Superior temporal gyrus (tissue), 1 donor: ENCODE results near the gene RAB37.

ENCODE experiments used
- DNase-seq: peaks from one replicate; pipeline ENCODE4 v3.0.0-alpha.2; 2016; ENCODE audit errors: extremely low spot score

The RAB37 gene, protein sequence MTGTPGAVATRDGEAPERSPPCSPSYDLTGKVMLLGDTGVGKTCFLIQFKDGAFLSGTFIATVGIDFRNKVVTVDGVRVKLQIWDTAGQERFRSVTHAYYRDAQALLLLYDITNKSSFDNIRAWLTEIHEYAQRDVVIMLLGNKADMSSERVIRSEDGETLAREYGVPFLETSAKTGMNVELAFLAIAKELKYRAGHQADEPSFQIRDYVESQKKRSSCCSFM

DNA sequence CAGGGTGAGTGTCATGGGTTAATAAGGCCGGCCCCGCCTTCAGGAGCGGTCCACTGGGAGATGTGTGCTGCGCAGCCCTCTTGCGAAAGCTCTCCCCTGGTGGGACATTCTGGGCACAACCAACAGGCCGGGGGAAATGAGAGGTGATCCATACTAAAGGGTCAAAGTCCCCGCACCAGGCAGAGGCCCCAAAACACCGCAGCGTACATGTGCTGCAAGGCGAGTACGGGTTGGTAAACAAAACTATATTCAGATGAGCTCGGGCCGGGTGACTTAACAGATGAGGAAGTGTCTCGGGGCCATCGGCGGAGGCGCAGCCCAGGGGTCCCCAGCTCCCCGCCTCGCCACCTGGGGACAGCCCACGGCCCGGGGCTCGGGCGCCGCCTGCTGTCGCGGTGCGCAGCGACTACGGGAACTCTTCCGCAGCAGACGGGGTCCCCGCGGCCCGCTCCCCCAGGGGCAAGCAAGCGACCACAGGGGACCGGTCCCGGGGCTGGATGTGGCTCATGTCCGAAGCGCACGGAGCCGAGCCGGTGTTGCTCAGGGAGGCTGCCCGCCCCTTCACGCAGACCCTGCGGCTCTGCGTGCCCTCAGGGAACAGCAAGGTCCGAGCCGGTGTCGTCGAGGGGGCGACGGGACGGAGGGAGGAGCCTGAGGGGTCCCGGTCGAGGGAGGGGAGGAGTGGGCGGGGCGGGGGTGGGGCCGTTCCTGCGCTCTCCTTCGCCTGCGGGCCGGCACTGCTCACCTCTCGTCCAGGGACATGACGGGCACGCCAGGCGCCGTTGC is at the start of gene RAB37:
TSS of gene RAB37 (plus strand) at position 744 of the 786 bp plus-strand sequence. CDS start at position 761, 17 bp downstream.
- no peak for DNase-seq

DNA sequence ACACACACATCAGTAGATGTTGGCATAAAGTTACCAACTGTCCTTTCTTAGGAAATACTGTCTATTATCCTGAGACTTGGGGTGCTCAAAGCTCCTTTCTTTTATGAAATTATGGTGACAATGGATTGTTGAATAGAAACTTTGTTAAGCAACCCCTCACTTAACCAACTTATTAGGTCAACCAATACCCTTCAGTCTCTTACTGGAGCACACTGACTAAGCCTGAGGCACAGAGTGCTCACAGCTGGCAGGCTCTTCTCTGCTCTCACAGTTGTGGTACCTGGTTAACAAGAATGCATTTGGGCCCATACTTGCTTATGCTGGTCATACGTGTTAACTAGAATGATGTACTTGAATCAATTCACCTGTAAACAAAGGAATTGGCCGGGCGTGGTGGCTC is 49.2 kb upstream of the RAB37 start:
- no peak for DNase-seq

DNA sequence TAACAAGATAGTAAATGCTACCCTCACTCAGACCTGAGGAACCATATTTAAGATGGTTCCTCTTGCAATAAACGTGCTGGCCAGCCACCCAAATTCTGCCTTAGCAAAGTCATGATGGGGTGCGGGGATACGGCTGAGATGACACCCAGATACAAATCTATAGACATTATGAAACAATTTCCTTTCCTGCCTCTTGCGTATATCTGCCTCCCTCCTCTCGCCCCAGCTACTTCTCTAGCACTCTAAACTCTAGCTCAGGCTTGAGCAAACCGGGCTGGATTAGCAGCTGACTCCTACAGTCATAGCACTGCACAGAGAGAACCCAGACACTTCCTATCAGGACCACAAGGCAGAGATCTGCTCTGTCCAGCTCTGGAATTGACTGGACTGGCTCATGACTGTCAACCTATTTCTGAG is 46.6 kb upstream of the RAB37 start:
- no peak for DNase-seq

DNA sequence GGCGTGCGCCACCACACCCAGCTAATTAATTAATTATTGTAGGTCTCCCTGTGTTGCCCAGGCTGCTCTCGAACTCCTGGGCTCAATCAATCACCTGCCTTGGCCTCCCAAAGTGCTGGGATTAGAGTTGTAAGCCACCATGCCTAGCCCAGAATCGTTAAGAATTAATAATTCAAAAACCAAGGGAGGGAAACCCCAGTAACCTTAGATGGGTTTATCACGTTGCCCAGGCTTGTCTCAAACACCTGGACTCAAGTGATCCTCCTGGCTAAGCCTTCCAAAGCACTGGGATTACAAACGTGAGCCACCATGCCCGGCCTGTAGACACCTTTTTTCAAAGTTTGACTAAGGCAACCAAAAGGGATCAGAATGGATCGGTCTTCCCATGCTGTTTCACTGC is 45.9 kb upstream of the RAB37 start:
- DNase-seq, result no peak

DNA sequence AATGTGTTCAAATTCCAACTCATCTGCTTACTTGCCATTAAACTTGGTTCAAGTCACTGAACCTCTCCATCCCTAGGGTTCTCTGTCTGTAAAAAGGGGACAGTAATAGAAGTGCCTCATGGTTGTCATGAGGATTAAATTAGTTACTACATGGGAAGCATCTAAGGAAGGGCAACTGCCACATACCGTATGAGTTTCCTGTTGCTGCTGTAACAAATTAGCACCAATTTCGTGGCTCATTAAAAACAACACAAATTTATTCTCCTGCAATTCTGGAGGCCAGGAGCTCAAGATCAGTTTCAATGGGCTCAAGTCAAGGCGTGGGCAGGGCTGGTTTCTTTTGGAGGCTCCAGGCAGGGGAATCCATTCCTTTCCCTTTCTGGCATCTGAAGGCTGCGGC is 43.0 kb upstream of the RAB37 start:
- no peak for DNase-seq

DNA sequence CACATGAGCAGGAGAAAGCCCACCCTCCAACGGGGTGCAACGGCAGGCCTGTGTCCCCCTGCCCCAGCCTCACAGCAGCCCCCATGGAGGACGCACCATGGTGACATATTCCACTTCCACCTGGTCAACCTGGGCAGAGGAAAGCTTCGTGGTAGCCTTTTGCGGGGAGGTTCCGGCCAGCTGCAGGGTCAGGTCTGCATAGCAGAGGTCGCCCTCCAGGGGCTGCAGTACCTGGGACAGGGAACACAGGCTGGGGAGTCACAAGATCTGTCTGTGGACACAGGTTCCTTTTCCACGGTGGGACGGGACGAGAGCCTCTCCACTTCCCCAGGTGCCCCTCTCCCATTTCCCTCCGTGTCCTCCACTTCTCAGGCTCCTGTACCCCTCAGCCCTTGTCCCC is 41.4 kb upstream of the RAB37 start:
- DNase-seq, result no peak

DNA sequence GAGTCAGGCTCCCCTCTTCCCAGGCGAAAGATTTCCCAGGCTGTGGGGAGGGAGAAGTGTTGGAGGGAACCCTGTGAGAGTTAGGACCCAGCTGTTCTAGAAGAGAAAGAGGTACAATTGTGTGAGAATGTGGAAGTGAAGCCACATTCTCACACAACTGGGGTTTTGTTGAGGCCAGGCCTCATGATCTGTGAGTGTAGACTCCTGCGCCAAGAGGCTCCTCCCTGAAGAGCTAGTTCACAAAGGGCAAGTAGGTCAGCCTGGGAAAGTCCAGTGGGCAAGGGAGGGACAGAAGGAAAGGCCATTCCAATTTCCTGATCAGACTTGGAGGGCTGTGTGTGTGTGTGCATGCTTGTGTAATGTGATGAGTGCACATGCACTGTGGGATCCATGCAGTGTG is 39.5 kb upstream of the RAB37 start:
- no peak for DNase-seq

DNA sequence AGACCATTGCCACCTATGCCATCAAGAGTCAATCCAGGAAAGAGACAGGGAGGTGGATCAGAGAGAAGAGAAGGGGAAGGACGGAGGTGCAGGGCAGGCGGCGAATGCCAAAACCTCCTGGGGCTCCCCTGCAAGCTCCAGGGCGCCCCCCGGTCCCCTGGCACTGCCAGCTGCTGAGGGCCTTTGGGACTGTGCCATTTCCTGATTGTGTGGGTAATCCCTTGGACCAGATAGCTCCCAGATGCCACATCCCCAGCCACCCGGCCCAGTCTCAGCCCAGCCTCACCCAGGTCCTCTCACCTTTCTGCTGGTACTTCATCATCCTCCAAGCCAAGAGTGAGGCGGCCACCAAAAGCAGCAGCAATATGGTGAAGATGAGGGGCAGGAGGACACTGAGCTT is 39.0 kb upstream of the RAB37 start:
- no peak for DNase-seq

DNA sequence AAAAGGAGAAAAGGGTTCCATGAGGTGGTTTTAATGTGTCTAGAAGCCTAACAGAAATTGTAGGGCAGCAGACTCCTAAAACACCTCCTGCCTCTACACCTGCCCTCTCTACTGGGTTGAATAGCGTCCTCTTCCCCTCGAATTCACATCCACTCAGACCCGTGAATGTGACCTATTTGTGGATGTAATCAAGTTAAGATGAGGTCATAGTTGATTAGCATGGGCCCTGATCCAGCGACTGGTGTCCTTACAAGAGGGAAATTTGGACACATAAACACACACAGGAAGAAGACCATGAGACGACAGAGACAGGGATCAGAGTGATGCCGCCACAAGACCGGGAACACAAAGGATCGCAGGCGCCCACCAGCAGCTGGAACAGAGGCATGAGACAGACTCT is 37.8 kb upstream of the RAB37 start:
- no peak for DNase-seq

DNA sequence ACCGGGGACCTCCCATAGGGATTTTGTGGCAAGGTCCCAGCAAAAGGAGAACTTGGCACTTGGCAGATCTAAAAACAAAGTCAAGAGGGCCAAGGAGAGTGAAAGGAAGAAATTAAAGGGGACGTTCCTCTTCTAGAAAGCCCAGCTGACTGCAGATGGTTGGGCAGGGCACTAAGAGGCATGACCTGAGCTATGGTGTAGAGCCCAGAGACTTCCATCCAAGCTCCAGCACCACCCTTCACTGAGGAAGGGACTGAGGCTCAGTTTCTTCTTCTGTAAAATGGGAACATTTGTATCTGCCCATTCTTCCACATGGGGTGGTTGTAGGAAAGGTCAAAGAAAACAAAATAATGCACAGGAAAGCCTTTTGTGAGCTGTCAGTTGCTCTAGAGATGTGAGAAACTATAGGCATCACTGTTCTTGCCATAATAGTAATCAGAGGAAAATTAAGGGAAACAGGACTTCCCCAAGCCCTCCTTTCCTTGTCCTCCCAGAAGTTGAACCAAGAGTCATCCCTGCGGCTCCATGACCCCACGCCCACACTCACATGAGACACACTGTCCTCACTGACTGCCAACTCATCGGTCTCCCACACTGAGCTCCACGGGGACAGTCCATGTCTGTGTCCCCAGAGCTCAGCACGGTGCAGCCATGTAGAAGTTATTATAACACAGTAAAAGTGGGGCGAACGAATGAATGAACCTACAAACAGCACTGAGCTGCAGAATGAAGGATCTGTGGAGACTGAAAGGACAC is 34.8 kb upstream of the RAB37 start:
- DNase-seq, result no peak

DNA sequence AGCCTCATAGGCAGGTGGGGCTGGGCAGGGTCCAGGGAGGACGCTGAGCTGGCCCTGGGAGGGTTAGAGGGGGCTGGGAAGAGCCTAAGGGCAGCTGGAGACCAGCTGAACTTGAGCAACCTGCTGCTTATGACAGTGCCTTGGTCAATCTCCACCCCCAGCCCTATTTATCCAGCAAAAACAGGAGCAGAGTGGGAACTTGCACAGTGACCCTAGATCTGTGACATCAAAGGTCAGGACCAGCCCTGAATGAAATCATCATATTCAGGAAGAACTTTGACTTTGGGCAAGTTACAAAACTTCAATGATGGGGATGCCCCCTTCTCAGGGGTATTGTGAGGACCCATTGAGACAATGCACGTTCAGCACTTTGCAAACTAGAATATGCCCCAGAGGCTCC is 33.7 kb upstream of the RAB37 start:
- DNase-seq, result no peak

DNA sequence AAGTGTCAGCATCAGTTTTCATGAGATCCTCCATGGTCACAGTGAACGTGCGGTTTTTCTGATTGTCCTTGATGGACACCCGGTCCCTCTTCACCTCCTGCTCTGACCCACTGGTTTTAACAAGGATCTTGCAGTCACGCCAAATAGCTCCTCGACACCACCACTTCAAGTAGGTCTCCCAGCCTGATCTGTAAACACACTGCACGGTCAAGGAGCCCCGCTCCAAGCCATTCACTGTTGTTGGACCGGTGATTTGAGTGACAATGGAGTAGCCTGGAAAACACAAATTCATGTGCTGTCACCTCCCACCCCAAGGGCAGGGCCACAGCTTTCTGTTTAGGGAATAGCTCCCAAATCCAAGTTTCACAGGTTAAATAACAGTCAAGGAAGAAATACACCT is 32.5 kb upstream of the RAB37 start:
- no peak for DNase-seq

DNA sequence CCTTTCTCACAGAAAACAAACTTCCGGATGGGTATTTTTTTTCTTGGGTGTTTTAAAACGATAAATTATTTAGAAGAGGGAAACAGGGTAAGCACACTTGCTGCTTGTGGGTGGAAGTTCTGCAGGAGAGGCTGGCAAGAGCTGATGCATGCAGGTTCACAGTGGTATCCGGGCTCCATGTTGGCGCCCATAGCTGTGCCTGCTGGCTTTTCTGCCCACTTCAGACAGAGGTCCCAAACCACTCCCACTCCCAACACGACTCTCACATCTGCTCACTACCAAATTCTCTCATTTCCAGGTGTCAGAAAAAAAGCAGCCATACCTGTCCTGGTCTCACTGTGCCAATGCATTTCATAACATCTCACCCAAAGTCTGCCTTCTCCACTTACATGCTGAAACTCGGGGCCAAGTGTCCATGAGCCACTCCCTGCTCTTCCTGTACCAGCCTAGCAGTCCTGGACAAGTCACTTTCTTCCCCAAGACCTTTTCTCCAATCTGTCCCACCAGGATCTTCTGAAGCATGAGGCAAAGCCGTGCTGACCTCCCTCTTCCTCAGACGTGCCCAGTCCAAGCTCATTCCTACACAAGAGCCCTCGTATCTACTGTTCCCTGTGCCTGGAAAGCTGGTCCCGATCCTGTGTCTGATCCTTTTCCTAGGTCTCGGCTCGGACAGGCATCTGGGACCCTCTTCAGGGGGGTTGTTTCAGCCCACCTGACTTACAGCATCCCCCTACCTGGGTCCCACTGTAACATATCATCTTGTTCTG is 25.8 kb upstream of the RAB37 start:
- no peak for DNase-seq

DNA sequence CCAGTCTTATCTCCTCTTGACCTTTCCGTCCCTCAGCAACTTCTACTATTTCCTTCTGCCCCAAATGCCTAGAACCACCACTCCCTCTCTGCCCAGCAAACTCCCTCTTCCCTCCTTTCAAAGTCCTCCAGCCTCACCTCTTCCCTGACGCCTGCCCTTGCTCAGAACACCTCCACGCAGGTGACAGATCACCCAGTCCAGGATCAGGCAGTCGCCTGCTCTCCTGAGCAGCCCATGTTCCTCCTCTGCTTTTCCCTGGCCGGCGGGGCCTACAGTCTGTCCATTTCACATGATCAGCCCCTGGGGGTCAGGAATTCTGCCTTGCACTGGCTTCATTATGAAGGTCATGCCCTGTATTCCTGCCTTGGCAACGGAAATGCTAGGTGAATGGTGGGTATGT is 24.8 kb upstream of the RAB37 start:
- no peak for DNase-seq

DNA sequence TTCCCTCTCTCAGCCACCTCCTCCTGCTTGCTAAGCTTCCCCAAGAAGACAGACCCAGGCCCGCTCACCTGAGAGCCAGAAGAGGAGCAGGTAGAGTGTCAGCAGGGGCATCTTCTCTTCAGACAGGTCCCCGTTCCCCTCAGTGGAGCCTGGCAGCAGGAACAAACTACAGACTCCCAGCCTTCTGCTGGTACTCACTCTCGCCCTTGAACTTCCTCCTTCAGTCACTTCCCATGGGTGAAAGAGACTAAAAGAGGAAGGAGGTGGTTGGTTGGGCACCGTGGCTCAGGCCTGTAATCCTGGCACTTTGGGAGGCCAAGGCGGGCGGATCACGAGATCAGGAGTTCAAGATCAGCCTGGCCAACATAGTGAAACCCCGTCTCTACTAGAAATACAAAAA is 24.3 kb upstream of the RAB37 start, which contains the start of gene CD300LF:
TSS of gene CD300LF (minus strand) at position 168 of the 400 bp plus-strand sequence. CDS start at position 111, 57 bp downstream.
- DNase-seq, result no peak

DNA sequence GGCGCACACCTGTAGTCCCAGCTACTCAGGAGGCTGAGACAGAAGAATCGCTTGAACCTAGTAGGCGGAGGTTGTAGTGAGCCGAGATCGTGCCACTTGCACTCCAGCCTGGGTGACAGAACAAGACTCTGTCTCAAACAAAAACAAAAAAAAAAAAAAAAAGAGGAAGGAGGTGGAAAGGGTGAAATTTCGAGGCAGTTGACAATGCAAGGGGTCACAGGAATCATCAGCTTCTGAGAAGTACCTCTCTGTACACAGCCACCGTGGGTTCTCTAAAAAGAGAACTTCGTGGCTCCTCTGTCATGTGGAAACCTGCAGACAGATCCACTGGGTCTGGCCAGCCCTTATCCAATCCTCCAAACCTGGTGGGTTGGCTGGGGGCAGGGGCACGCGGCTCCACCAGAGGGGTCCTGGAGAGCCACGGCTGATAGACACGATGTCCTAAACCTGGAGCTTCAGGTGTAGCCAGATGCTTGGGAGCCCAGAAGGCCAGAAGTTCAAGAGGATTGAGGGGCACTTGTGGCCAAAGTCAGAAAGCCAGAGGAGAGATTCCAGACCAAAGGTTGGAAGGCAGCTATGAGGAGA is 23.8 kb upstream of the RAB37 start:
- DNase-seq, result no peak

DNA sequence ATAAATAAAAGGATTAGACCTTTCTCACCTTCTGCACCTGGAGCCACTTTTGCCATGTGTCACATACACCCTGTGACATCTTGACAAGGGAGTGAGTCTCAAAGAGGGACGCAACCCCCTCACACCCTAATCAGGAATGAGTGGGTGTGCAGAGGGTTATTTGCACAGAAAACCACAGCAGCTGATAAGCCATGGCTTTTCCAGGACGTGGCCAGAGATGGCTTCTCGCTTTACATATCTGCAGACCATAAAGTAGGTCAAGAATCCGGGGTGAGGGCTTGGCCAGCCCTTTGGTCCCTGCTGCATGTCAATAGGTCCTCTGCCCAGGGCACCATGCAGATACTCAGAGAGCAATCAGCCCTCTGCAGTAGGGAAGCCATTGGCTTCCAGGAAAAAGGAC is 21.9 kb upstream of the RAB37 start:
- no peak for DNase-seq

DNA sequence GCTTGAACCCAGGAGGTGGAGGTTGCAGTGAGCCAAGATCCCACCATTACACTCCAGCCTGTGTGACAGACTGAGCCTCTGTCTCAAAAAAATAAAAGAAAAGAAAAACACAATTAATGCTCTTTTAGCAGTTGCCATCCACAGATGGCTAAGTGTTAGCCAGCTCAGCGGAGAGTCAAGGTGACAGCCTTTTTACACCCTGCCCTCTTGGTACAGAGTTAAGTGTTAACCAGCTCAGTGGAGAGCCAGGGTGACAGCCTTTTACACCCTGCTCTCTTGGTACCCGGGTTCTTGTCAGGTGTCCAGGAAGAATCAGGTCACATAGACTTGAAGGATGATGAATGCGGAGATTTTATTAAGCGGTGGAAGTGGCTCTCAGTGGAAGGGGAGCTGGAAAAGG is 16.6 kb upstream of the RAB37 start:
- no peak for DNase-seq

DNA sequence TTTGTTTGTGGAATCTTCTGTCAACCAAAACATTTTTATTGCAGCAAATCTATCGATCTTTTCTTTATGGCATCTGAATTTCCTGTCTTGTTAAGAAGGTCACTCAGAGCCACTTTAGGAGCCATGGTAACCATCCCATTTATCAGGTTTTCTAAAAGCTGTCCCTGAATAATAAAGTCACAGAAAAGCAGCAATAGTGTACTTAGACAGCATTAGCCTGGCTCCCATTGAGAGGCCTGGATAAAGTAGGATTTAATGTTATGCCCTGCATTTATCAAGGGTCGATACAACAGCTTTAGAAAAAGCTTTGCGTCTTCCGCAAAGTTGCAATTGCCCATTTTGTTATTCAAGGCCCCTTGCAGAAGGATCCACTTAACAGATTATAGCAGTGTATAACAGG is 14.3 kb upstream of the RAB37 start:
- DNase-seq, result no peak

DNA sequence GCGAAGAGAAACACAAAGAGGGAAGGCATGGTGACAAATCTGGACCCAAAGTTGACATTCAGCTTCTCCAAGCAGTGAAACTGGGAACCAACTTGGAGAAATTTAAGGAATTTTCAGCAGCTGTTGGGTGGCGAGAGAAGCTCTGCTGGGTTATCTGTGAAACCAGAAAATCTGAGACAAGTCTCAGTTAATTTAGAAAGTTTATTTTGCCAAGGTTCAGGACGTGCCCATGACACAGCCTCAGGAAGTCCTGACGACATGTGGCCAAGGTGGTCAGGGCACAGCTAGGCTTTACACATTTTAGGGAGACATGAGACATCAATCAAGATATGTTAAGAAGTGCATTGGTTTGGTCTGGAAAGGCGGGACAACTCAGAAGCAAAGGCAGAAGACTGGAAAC is 13.2 kb upstream of the RAB37 start:
- DNase-seq, result no peak

DNA sequence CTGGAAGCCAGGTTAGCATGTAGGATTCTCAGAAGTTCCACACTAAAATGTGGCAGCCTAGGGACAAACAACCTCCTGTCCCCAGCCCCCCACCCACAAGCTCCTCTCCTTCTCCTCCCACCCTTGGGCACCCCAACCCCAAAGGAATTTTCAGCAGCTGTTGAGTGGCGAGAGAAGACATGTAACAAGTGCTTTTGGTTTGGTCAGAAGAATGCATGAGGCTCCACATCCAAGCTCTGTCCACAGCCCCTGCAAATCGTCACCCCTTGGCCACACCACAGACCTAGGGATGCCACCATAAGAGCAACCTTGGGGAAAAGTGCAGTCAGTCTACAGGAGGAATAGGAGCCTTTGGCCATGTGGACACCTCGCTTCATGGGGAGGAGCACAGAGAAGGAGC is 11.9 kb upstream of the RAB37 start:
- DNase-seq, result no peak
